ENCODE results near the gene RAB31. TPM values are rescaled to one million over a fixed set of nuclear protein-coding genes. Genes with fewer than 3 reads are reported as not detected.

Gene RAB31
- total and polyA plus RNA-seq, 10 donors: 12.3 to 112 (median 72.6) TPM

DNA sequence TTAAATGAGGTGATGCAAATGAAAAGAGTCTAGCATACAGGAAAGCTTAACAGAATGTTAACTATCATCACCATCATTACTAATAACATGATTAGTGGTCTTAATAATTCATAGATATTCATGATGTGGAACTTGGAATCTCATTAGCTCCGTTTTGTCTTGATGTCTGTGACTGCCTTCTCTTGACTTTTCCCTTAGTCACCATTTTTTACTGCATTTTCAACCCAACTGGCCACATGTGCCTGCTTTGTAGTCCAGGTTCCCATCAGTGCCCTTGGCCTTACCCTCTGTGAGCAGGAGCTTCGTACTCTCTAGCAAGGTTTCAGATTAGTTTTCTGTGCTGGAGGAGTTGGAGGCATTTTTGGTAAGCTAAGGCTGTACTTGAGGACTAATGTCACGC lies 47.0 kb downstream of the RAB31 start:
- H3K27ac ChIP-seq: peak overlapping the region in 3 of 8 donors; percentile 37 to 45 (median 45)
- peaks cover 0 to 83% (median 32%) of the 10 kb centered on the region in 6 donors for H3K4me1 ChIP-seq
- H3K27me3 ChIP-seq (replicated peaks in 1 of 7): no peaks in the 10 kb centered on the region
- DNase-seq: no peak
- H3K36me3 ChIP-seq: no peaks in the 10 kb centered on the region
- H3K4me3 ChIP-seq: no peak overlapping the region
- TF ChIP-seq POLR2A (IDR thresholded peaks at IDR 0.05) (no peak), POLR2AphosphoS5 (IDR thresholded peaks at IDR 0.05) (no peak), CTCF (IDR thresholded peaks at IDR 0.05 in 8 of 11, conservative IDR thresholded peaks at IDR 0.05 in 3 of 11) (no peak)
- intact Hi-C loops (cut with DNase I; ENCODE audit: low total_unique reads): no loop called here
- 52 to 94% (median 66%) methylated on average over 3 of the region's 3 CpGs for WGBS, 5 donors
- no peaks in the 10 kb centered on the region for H3K9me3 ChIP-seq

- 17 to 51% (median 27%) methylated on average over 3 of the region's 3 CpGs for WGBS, 5 donors
- Histone ChIP-seq H3K4me3 (no peak overlapping the region), H3K4me1 (peaks cover 0 to 82% (median 29%) of the 10 kb centered on the region in 6 donors), H3K27me3 (replicated peaks in 1 of 7) (no peaks in the 10 kb centered on the region), H3K36me3 (no peaks in the 10 kb centered on the region), H3K9me3 (no peaks in the 10 kb centered on the region), H3K27ac (peak overlapping the region in 3 of 8 donors; percentile 37 to 45 (median 45))
- no peak for TF ChIP-seq CTCF (IDR thresholded peaks at IDR 0.05 in 8 of 11, conservative IDR thresholded peaks at IDR 0.05 in 3 of 11)
- TF ChIP-seq POLR2AphosphoS5 (IDR thresholded peaks at IDR 0.05): peak in 1 of 3 donors; percentile 43
- no peak for TF ChIP-seq POLR2A (IDR thresholded peaks at IDR 0.05)
- no peak for DNase-seq
- intact Hi-C loops (cut with DNase I; ENCODE audit: low total_unique reads): no loop called here
Measured at GRCh38 chr18:9755615-9756014, 47.5 kb downstream of the RAB31 start.

- no peaks in the 10 kb centered on the region for H3K27me3 ChIP-seq (replicated peaks in 1 of 7)
- no peak for TF ChIP-seq CTCF (IDR thresholded peaks at IDR 0.05 in 8 of 11, conservative IDR thresholded peaks at IDR 0.05 in 3 of 11)
- TF ChIP-seq POLR2AphosphoS5 (IDR thresholded peaks at IDR 0.05): no peak
- TF ChIP-seq POLR2A (IDR thresholded peaks at IDR 0.05): no peak
- peak overlapping the region in 3 of 8 donors; percentile 37 to 45 (median 45) for H3K27ac ChIP-seq
- no peaks in the 10 kb centered on the region for H3K9me3 ChIP-seq
- peaks cover 0 to 82% (median 30%) of the 10 kb centered on the region in 6 donors for H3K4me1 ChIP-seq
- no peak overlapping the region for H3K4me3 ChIP-seq
- 78 to 91% (median 80%) methylated on average over 4 of the region's 4 CpGs for WGBS, 5 donors
- H3K36me3 ChIP-seq: no peaks in the 10 kb centered on the region
- intact Hi-C loops (cut with DNase I; ENCODE audit: low total_unique reads): no loop called here
- DNase-seq: no peak
Measured at GRCh38 chr18:9756271-9756932, 48.3 kb downstream of the RAB31 start.

DNA sequence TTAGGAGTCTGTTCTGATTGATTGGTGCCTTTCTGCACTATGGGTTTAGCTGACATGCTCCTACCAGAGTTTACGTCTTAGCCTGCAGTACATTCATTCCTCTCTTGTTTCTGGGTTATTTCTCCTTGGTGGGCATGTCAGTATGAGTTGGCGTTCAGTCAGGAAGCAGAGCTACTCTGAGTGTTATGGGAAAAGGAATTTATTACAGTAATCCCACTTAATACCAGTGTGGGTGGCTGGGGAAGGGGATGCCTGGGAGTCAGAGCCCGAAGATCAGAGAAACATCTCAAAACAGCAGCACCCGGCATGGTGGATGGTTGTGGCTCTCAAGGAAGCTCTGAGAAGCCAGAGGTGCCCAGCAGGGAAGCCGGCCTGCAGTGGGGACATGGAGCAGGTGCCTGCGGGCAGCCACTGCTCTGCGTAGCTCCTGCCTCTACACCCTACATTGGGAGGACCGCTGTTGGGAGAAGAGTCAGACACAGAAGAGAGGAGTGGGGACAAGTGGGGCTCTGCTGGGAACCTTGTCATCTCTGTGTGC lies 48.9 kb downstream of the RAB31 start:
- Histone ChIP-seq H3K36me3 (no peaks in the 10 kb centered on the region), H3K27me3 (replicated peaks in 1 of 7) (no peaks in the 10 kb centered on the region), H3K4me3 (no peak overlapping the region), H3K9me3 (no peaks in the 10 kb centered on the region), H3K27ac (peak overlapping the region in 2 of 8 donors; percentile 39 to 45), H3K4me1 (peaks cover 0 to 83% (median 30%) of the 10 kb centered on the region in 6 donors)
- intact Hi-C loops (cut with DNase I; ENCODE audit: low total_unique reads): no loop called here
- 83 to 96% (median 87%) methylated on average over 8 of the region's 8 CpGs for whole genome bisulfite sequencing, 5 donors
- TF ChIP-seq POLR2A (IDR thresholded peaks at IDR 0.05) (no peak), CTCF (IDR thresholded peaks at IDR 0.05 in 8 of 11, conservative IDR thresholded peaks at IDR 0.05 in 3 of 11) (no peak), POLR2AphosphoS5 (IDR thresholded peaks at IDR 0.05) (no peak)
- no peak for DNase-seq
